ENCODE results near the gene ACYP2. TPM values are rescaled to one million over a fixed set of nuclear protein-coding genes. Genes with fewer than 3 reads are reported as not detected.
"Not testable (repeated sequence)": the region's sequence is repeated elsewhere in the genome, so short reads cannot be mapped to it uniquely, and the experiment has no call there.

ACYP2 gene
- 10 to 100 TPM; 15.4 to 28.7 (median 22.7) TPM for total RNA-seq

DNA sequence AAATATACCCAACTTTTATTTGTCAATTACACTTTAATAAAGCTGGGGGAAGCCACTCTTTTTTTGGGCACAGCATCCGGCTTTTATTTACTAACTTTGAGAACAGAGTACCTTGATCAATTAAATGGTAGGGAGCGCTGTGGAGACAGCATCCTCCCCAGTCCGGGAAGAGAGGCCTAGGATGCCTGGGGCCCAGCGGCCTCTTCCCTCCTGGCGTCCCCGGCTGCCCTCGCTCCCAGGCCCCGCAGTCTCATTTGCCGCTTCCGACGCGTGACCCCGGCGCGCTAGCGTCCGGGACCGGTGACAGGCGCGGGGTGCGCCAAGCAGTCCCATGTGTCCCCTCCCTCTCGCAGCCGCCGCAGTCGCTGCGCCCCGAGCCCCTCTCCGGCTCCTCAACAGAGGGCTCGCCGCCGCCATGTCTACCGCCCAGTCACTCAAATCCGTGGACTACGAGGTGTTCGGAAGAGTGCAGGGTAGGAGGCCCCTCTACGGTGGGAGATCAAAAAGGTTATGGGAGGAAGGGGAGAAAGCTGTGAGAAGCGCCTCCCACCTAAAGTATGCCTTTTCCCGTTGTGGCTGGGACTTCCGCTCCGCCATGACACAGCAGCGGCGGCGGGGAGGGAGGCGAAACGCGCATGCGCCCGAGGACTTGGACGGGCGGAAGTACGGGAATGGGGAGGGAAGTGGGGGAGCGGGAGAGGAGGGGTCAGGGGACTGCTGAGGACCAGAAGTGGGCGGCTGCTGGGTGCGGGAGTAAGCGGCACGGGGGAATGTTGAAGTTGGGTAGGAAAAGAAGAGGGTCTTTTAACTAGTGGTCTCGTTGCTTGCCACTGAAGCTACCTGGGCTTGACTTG, at the start of gene ACYP2:
ACYP2 (plus strand) TSS at position 332 of the 854 bp plus-strand sequence.
- H3K27me3 ChIP-seq, result no peaks in the 10 kb centered on the region
- peaks cover 0 to 7% (median 1%) of the 10 kb centered on the region in 4 donors for H3K36me3 ChIP-seq
- peak within 1 kb of the TSS; percentile 95 to 99 (median 98) for H3K27ac ChIP-seq (replicated peaks in 1 of 4)
- intact Hi-C loops (cut with DNase I), result no loop called here
- H3K4me1 ChIP-seq, result peaks cover 6 to 10% (median 7%) of the 10 kb centered on the region in 4 donors
- no peak for TF ChIP-seq EP300 (IDR thresholded peaks at IDR 0.05)
- TF ChIP-seq, protein P1, sequence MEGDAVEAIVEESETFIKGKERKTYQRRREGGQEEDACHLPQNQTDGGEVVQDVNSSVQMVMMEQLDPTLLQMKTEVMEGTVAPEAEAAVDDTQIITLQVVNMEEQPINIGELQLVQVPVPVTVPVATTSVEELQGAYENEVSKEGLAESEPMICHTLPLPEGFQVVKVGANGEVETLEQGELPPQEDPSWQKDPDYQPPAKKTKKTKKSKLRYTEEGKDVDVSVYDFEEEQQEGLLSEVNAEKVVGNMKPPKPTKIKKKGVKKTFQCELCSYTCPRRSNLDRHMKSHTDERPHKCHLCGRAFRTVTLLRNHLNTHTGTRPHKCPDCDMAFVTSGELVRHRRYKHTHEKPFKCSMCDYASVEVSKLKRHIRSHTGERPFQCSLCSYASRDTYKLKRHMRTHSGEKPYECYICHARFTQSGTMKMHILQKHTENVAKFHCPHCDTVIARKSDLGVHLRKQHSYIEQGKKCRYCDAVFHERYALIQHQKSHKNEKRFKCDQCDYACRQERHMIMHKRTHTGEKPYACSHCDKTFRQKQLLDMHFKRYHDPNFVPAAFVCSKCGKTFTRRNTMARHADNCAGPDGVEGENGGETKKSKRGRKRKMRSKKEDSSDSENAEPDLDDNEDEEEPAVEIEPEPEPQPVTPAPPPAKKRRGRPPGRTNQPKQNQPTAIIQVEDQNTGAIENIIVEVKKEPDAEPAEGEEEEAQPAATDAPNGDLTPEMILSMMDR (IDR thresholded peaks at IDR 0.05), result peak; percentile 14 to 23 (median 19)
- TF ChIP-seq POLR2AphosphoS5 (IDR thresholded peaks at IDR 0.05), result peak; percentile 94 to 97
- TF ChIP-seq POLR2A (IDR thresholded peaks at IDR 0.05; ENCODE audit: low read depth), result peak; percentile 71
- no peaks in the 10 kb centered on the region for H3K9me3 ChIP-seq
- peak within 1 kb of the TSS; percentile 69 to 93 (median 80) for H3K4me3 ChIP-seq
- peak; percentile 97 for DNase-seq (ENCODE audit: extremely low spot score)
- WGBS, result under 1% methylated on average over 35 of the region's 57 CpGs

DNA sequence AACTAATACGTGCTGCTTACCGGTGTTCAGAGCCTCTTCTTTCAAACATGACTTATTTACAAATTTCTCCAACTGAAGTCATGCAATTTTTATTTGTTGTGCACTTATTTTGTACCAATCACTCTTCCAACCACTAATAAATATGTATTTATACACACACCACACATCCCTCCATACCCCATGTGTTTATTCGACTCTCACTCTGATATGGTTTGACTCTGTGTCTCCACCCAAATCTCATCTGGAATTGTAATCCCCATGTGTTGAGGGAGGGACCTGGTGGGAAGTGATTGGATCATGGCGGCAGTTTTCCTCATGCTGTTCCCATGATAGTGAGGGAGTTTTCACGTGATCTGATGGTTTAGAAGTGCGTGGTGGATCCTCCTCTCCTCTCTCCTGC, 49.5 kb upstream of the ACYP2 start:
- no peak overlapping the region for H3K4me3 ChIP-seq
- H3K27ac ChIP-seq (replicated peaks in 1 of 4), result no peak overlapping the region
- no peaks in the 10 kb centered on the region for H3K9me3 ChIP-seq
- peaks cover 0 to 14% (median 6%) of the 10 kb centered on the region in 4 donors for H3K4me1 ChIP-seq
- WGBS, result 88% methylated on average over 6 of the region's 6 CpGs
- TF ChIP-seq, protein P1 (IDR thresholded peaks at IDR 0.05), result no peak
- TF ChIP-seq POLR2A (IDR thresholded peaks at IDR 0.05; ENCODE audit: low read depth), result no peak
- no peak for TF ChIP-seq EP300 (IDR thresholded peaks at IDR 0.05)
- TF ChIP-seq POLR2AphosphoS5 (IDR thresholded peaks at IDR 0.05), result no peak
- no peak for DNase-seq (ENCODE audit: extremely low spot score)
- intact Hi-C loops (cut with DNase I), result no loop called here
- H3K36me3 ChIP-seq, result no peaks in the 10 kb centered on the region
- no peaks in the 10 kb centered on the region for H3K27me3 ChIP-seq

DNA sequence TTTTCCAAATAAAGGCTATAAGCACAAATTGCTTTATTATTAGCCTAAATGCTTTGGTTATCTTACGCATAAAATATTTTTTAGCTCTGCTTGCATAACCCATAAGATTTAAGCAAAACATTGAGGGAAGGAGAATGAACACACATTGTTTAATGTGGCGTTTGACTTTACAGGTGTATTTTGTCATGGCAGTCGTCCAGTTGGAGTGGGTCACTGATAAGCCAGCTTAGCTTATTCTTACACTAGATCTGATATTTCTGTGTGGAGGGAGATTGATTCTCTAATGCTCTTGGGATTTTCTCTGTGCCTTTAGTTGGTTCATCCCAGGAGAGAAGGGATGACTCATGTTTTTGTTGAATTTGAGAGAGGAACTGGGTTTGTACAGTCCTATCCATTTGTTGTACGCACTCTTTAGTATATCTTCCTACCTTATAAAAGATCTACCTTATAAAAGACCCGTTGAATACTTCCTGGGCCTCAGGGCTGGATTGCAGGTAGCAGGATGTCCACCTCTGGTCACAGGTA, 47.5 kb upstream of the ACYP2 start:
- WGBS, result 64% methylated on average over 5 of the region's 5 CpGs
- intact Hi-C loops (cut with DNase I), result no loop called here
- no peaks in the 10 kb centered on the region for H3K9me3 ChIP-seq
- H3K36me3 ChIP-seq, result no peaks in the 10 kb centered on the region
- H3K4me1 ChIP-seq, result peaks cover 0 to 14% (median 6%) of the 10 kb centered on the region in 4 donors
- no peak overlapping the region for H3K4me3 ChIP-seq
- H3K27ac ChIP-seq (replicated peaks in 1 of 4), result no peak overlapping the region
- no peak for DNase-seq (ENCODE audit: extremely low spot score)
- H3K27me3 ChIP-seq, result no peaks in the 10 kb centered on the region
- TF ChIP-seq POLR2A (IDR thresholded peaks at IDR 0.05; ENCODE audit: low read depth), result no peak
- TF ChIP-seq POLR2AphosphoS5 (IDR thresholded peaks at IDR 0.05), result no peak
- TF ChIP-seq, protein P1 (IDR thresholded peaks at IDR 0.05), result no peak

DNA sequence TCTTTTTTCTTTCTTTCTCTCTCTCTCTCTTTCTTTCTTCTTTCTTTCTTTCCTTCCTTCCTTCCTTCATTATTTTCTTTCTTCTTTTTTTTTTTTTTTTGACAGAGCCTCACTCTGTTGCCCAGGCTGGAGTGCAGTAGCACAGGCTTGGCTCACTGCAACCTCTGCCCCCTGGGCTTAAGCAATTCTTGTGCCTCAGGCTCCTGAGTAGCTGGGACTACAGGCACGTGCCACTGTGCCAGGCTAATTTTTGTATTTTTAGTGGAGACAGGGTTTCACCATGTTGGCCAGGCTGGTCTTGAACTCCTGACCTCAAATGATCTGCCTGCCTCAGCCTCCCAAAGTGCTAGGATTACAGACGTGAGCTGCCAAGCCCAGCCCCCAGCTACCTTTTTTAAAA, 42.9 kb upstream of the ACYP2 start:
- H3K9me3 ChIP-seq; H3K36me3 ChIP-seq; intact Hi-C loops (cut with DNase I); H3K4me3 ChIP-seq; H3K27ac ChIP-seq (replicated peaks in 1 of 4); DNase-seq (ENCODE audit: extremely low spot score); H3K27me3 ChIP-seq; H3K4me1 ChIP-seq: not testable (repeated sequence)
- WGBS, result 79% methylated on average over 2 of the region's 2 CpGs

DNA sequence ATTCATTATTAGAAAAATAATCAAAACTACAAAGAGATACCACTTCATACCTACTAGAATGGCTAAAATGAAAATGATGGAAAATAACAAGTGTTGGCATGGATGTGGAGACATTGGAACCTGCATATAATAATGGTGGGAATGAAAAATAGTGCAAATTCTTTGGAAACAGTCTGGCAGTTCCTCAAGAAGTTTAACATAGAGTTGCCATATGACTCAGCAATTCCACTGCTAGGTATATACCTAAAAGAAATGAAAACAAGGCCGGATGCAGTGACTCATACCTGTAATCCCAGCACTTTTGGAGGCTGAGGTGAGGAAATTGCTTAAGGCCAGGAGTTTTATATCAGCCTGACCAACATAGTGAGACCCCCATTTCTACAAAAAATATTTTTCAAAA, 41.6 kb upstream of the ACYP2 start:
- Histone ChIP-seq H3K4me3 (no peak overlapping the region), H3K36me3 (no peaks in the 10 kb centered on the region), H3K27me3 (no peaks in the 10 kb centered on the region), H3K4me1 (no peaks in the 10 kb centered on the region), H3K9me3 (no peaks in the 10 kb centered on the region), H3K27ac (replicated peaks in 1 of 4) (no peak overlapping the region)
- intact Hi-C loops (cut with DNase I), result no loop called here
- DNase-seq (ENCODE audit: extremely low spot score), result no peak
- TF ChIP-seq, protein P1 (IDR thresholded peaks at IDR 0.05), result no peak
- TF ChIP-seq POLR2A (IDR thresholded peaks at IDR 0.05; ENCODE audit: low read depth) (no peak), EP300 (IDR thresholded peaks at IDR 0.05) (no peak), POLR2AphosphoS5 (IDR thresholded peaks at IDR 0.05) (no peak)
- WGBS, result 95% methylated on average over 1 of the region's 1 CpG
